Colonic mucosa (tissue), 4 donors: ENCODE data around the gene URB2. TPM values are rescaled to one million over a fixed set of nuclear protein-coding genes. Genes with fewer than 3 reads are reported as not detected.
A peak's percentile ranks its signal among the peaks of the same experiment; 100 is the strongest.

Experiments used
- DNase-seq: peaks from one replicate; pipeline ENCODE4 v3.0.0-alpha.2; 2020
- H3K27ac ChIP-seq: fragments of 200-600 bp; one replicate; pipeline ENCODE4 v1.8.0; 2021
- H3K27me3 ChIP-seq: fragments of 200-600 bp; one replicate; pipeline ENCODE4 v1.8.0; 2021
- H3K36me3 ChIP-seq: fragments of 200-600 bp; one replicate; pipeline ENCODE4 v1.8.0; 2021
- H3K4me1 ChIP-seq: fragments of 200-600 bp; one replicate; pipeline ENCODE4 v1.8.0; 2021; ENCODE audit warnings: mild to moderate bottlenecking
- H3K4me3 ChIP-seq: fragments of 200-600 bp; one replicate; pipeline ENCODE4 v1.8.0; 2021
- H3K9ac ChIP-seq, 2 donors: one replicate each; pipeline ENCODE4 v1.7.0; 2013; ENCODE audit warnings: control low read depth in 2 of 2, low read depth in 2 of 2, low read length in 2 of 2
- H3K9me3 ChIP-seq: fragments of 200-600 bp; one replicate; pipeline ENCODE4 v1.8.0; 2021
- CTCF ChIP-seq: fragments of 200-600 bp; IDR thresholded peaks from one replicate; pipeline ENCODE4 v1.8.0; 2022; ENCODE audit warnings: antibody characterized with exemption, mild to moderate bottlenecking
- intact Hi-C: fragments of 100-400 bp; cut with DNase I; formaldehyde crosslinking; loops from one replicate; pipeline ENCODE4 v1.14.1; 2022
- total RNA-seq, 2 donors: library from RNA; stranded (reverse); fragmentation: NEBNext Ultra II Directional in 1 of 2; extraction: Animal tissue kit (Norgen Biotek cat#: 25700) in 1 of 2; gene quantifications; one replicate each; pipeline ENCODE4 v1.2.1, GENCODE V29; 2021
- donor health status: healthy.
- donor health status: DM: no; HTN: no; CAD: no.
- donor health status: DM: no; HTN: no; CAD: no.

Gene URB2
- total RNA-seq, 2 donors from 2014 or later, result 5.7 to 10.0 TPM

- no peaks in the 10 kb centered on the region for H3K27me3 ChIP-seq
- H3K4me1 ChIP-seq, result no peaks in the 10 kb centered on the region
- DNase-seq, result no peak
- no peaks in the 10 kb centered on the region for H3K9me3 ChIP-seq
- no peaks in the 10 kb centered on the region for H3K36me3 ChIP-seq
- intact Hi-C loops, result no loop called here
- no peak overlapping the region for H3K9ac ChIP-seq
- TF ChIP-seq CTCF, result no peak
- H3K4me3 ChIP-seq, result no peak overlapping the region
- H3K27ac ChIP-seq, result no peak overlapping the region
Measured at GRCh38 chr1:229690662-229691061, 64.6 kb downstream of the URB2 start.

- Histone ChIP-seq H3K27ac (no peak overlapping the region), H3K9ac (no peak overlapping the region), H3K9me3 (no peaks in the 10 kb centered on the region), H3K36me3 (no peaks in the 10 kb centered on the region), H3K4me3 (no peak overlapping the region), H3K27me3 (no peaks in the 10 kb centered on the region), H3K4me1 (no peaks in the 10 kb centered on the region)
- no peak for DNase-seq
- no peak for TF ChIP-seq CTCF
- intact Hi-C loops, result no loop called here
Measured at GRCh38 chr1:229691362-229691761, 65.3 kb downstream of the URB2 start.

GRCh38 chr1:229693129-229693900 lies 67.3 kb downstream of the URB2 start:
- no peak for DNase-seq
- no peaks in the 10 kb centered on the region for H3K36me3 ChIP-seq
- intact Hi-C loops, result no loop called here
- no peak overlapping the region for H3K9ac ChIP-seq
- H3K4me1 ChIP-seq, result no peaks in the 10 kb centered on the region
- no peak overlapping the region for H3K27ac ChIP-seq
- no peaks in the 10 kb centered on the region for H3K27me3 ChIP-seq
- no peaks in the 10 kb centered on the region for H3K9me3 ChIP-seq
- no peak overlapping the region for H3K4me3 ChIP-seq
- no peak for TF ChIP-seq CTCF

- Histone ChIP-seq H3K4me1 (no peaks in the 10 kb centered on the region), H3K9me3 (no peaks in the 10 kb centered on the region), H3K4me3 (no peak overlapping the region), H3K9ac (no peak overlapping the region), H3K27ac (no peak overlapping the region), H3K36me3 (no peaks in the 10 kb centered on the region), H3K27me3 (no peaks in the 10 kb centered on the region)
- peak; percentile 54 for DNase-seq
- intact Hi-C loops, result no loop called here
- TF ChIP-seq CTCF, result no peak
Measured at GRCh38 chr1:229694053-229694693, 68.1 kb downstream of the URB2 start.

- Histone ChIP-seq H3K9me3 (no peaks in the 10 kb centered on the region), H3K9ac (no peak overlapping the region), H3K36me3 (no peaks in the 10 kb centered on the region), H3K4me1 (no peaks in the 10 kb centered on the region), H3K27me3 (no peaks in the 10 kb centered on the region), H3K4me3 (no peak overlapping the region), H3K27ac (no peak overlapping the region)
- DNase-seq, result no peak
- no peak for TF ChIP-seq CTCF
- intact Hi-C loops, result no loop called here
Measured at GRCh38 chr1:229696385-229696784, 70.3 kb downstream of the URB2 start.
